ENCODE results near the gene CALHM2.
"Not testable (repeated sequence)": the region's sequence is repeated elsewhere in the genome, so short reads cannot be mapped to it uniquely, and the experiment has no call there.

CALHM2 gene

DNA sequence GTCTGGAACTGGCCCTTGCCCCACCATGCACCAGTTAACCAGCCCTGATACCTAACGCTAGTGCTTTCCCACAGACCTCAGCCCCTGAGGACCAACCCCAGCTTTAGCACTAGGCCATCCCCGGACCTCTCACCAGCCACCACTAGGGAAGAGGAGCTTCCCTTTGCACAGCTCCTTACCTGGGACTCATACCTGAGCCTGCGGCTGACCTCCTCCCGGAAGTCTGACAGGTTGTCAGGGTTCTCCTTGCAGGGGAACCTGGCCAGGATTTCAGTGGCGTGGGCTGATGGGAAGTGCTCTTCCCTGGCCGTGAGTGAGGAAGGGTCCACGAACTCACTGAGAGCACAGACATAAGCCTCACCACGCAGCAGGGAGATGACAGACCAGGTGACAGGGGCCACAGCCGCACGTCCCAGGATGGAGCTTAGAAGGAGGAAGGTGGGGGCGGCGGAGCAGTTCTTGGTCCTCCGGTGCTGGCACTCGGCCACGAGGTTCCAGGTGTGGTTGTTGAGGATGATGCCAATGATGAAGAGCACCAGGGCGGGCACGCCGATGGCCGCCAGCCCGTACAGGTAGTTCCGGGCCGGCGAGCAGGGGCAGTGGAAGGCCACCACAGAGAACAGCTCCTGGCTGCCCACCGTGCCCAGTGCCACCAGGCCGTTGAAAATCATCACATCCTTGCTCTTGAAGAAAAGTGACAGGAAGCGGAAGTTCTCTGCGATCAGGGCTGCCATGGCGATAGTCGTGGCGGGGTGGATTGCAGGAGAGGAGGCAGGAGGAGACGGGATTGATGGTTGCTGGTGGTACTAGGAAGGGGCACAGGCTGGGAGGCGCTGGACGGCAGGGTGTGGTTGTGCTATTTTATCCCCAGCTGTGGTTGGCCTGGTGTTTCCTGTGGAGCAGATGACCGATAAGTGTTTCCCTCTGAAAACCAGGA is 2.7 kb downstream of the CALHM2 start:
- no peak for DNase-seq

DNA sequence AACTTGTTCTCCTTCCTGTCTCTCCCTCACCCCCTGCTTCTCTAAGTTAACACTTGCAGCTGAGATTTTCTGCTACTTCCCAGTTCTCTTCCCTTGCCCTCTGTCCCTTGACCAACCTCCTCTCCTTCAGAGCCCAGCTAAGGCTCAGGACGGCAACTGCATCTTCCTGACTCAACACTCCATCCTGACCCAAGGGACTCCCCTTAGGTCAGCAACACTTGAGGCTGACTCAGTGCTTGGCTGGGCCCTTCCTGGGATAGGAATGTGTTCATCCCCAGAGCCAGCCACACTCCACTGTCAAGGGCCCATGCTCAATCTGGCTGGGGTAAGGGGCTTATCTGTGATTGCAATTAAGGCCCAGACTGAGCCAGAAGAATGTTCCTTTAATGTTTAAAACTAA is 3.4 kb downstream of the CALHM2 start:
- no peak for DNase-seq

DNA sequence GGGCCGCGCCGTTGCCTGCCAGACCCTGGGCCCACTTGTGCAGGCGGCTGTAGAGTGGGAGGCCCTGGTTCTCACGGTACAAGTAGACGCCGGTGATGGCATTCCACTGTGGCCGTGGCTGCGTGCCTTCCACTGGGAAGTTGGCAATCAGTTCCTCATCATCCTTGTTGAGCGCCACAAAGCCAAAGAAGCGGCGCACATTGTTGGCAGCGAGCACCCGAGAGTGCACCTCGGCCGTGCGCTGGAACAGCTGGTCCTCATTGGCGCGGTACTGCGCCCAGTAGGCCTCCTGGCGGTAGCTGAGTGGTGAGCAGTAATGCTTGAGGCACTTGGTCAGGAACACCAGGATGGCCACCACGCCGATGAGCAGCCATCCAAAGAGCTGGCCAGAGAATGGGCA is 5.0 kb downstream of the CALHM2 start:
- DNase-seq = no peak

DNA sequence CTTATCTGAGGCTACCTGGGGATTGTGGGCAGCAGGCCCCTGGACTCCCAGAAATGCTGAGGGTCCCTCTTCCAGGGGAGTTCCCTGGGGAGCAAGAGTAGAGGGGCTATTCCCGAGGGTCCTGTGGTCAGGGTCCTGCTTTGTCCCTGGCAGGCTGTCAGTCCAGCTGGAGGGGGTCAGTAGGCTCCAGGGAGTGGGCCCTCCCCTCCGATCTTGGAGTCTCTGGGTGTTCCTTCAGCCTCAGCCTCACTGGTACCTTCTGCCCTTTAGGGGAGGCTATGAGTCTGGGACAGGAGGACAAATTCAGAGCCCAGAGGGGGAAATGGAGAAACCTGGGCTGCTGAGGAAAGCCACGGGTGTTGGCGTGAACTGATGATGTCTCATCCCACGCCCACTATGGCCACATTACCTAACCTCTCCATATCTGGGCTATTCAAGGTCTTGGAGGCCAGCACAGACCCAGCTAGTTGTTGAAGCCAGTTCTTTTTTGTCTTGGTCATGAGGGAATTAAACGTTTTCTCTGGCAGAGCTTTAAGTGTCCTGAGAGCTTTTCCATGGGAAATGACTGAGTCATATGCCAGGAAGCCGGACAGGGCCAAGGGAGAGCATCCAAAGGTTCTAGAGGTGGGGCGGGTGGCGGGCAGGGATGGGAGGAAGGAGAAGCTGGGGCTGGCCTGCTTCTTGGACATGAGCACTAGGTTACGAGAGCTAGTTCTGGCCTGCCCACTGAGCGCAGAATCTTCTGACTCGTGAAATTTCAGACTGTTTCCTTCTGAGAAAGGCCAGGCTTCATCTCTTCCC is 6.2 kb downstream of the CALHM2 start:
- no peak for DNase-seq

DNA sequence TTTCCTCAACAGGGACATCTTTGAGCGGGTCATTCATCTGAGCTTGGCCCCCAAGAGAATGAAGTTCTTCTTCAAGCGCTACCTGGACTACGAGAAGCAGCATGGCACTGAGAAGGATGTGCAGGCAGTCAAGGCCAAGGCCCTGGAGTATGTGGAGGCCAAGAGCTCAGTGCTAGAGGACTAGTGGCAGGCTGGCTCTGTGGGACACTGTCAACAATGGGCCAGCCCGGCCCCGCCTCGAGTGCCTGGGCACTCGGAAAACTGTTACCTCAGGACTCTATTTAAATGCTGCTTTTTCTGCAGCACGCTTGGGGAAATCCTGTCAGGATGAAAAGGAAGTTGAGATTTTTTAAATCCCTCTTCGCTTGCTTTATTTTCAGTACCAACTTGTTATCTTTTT is 6.8 kb downstream of the CALHM2 start:
- no peak for DNase-seq

DNA sequence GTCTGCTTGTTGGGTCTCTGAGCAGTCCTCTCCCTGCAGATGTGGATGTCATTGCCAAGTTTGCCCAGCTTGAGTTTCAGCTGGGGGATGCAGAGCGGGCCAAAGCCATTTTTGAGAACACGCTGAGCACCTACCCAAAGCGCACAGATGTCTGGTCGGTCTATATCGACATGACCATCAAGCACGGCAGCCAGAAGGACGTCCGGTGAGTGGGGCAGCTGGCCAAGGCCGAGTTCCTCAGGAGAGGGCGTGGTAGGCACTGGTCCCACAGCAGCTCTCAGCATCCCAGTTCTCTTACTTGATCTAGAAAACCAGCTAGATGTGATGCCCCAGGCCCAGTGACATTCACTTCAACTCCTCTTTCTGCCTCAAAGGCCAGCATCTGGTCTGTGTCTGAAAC is 7.7 kb downstream of the CALHM2 start:
- no peak for DNase-seq

DNA sequence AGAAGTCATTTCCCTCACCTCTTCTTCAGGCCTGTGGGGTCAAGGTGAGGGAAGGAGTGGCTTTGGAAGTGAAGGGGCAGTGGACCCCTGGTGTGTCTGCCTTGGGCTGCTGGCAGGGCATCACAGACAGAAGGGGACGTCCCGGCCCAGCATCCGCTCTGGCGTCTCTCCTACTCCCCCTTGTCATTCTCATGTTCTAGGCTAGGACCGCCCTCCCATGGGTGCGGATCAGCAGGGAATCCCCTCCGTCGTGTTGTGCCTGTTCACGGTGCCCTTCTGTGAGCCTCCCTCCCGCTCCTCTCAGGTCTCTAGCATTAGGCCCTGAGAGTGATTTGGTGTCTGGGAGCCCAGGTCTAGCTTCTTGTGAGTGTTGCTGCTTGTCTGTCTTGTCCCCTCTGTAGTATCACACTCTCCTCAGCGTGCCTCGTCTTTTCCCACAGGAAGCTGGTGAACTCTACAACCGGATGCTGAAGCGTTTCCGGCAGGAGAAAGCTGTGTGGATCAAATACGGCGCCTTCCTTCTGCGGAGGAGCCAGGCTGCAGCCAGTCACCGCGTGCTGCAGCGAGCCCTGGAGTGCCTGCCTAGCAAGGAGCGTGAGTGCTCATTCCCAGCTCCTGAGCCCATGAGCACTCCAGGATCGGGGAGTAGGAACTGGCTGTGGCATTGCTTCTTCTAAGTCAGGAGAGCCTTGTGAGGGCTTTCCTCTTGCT is 8.5 kb downstream of the CALHM2 start:
- DNase-seq = no peak

DNA sequence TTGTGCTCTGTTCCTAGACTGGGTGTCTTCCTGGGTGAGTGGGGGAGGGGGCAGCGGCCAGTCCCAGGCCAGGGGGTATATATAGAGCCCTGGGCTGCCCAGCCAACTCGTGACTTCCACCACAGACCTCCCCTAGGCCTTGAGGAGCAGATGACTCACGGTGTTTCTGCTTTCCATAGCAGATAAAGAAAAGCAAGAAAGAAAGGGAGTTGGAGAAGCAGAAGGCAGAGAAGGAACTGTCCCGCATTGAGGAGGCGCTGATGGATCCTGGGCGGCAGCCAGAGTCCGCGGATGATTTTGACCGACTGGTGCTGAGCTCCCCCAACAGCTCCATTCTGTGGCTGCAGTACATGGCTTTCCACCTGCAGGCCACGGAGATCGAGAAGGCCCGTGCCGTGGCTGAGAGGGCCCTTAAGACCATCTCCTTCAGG is 10.1 kb downstream of the CALHM2 start:
- no peak for DNase-seq

DNA sequence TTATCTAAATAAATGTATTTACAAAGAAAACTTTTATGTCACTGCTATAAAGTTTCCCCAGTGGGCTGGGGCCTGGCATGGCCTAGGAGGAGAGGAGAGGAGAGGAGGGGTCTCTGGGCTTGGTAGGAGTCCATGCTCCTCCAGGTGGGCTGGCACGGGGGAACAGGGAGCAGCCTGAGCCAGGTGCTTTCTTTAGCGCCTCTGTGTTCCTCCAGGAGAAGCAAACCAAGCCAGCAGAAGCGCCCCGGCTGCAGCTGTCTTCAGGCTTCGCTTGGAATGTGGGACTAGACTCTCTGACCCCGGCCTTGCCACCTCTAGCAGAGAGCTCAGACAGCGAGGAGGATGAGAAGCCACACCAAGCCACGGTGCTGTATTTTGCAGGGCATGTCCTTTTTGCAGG is 10.6 kb downstream of the CALHM2 start:
- no peak for DNase-seq

DNA sequence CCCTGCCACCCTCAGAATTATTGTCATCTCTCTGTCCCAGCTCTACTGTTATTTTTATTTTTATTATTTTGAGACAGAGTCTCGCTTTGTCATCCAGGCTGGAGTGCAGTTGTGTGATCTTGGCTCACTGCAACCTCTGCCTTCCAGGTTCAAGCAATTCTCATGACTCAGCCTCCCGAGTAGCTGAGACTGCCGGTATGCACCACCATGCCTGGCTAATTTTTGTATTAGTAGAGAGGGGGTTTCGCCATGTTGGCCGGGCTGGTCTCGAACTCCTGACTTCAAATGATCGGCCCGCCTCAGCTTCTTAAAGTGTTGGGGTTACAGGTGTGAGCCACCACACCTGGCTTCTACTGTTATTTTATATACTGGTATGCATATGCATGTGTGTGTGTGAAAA is 11.0 kb downstream of the CALHM2 start:
- DNase-seq = no peak

DNA sequence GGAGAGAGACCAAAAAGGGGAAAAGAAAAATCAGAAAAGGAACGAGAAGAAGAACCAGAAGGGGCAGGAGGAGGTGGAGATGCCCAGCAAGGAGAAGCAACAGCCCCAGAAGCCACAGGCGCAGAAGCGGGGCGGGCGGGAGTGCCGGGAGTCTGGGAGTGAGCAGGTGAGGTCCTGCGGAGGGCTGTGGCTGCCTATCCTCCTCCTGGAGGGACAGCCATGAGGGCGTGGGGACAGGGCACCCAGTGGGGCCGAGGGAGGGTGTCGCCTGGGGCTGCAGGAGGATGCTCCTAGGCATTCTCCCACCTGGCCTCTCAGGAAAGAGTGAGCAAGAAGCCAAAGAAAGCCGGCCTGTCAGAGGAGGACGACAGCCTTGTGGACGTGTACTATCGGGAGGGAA is 11.8 kb downstream of the CALHM2 start:
- no peak for DNase-seq

DNA sequence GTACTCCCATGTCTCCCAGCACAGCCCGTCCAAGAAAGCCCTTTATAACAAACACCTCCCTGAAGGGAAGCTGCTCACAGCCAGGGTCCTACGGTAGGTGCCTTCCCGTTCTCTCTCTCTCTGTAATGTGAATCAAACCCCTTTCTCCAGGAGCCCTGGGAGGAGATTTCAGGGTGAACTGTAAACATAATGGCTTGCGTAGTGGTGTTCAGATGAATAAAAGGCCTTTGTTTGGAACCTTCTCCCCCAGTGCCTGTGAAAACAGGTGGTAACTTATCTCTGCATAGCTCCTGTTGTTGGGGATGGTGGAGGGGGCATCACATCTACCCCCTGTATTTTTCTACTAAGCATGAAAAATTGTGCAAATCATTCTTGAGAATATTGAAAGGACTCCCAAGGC is 12.4 kb downstream of the CALHM2 start:
- no peak for DNase-seq

DNA sequence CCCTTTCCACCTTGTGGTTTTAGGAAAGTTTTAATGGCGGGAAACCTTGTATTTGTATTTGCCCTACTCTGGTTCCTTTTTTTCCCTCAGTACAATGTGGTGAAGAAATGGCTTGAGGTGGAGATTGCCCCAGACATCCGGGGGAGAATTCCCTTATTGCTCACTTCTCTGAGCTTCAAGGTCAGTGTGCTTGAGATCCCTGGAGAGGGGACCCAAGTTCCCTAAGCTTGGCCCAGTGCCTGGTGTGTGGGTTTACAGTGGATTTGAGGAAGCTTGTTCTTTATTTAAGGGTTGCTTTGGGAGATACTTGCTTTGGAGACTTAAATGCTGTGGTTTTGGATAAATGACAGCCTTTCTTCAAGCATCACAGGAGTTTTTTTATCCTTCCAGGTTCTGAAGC is 18.3 kb downstream of the CALHM2 start:
- no peak for DNase-seq

DNA sequence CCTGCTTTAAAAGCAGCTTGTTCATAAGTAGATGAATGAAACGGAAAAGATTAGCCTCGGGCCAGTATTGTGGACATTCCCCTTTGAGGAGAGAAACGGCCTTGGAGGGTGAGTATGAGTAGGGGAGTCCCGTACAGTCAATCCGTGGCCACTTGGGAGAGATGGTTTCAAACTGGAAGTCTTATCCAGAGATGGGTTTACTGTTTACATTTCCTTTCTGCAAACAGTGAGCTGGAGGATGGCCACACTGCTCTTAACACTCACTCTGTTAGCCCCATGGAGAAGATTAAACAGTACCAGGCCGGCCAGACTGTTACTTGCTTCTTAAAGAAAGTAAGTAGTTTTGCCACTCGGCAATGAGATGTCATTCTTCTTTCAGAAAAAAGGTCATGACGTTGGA is 20.3 kb downstream of the CALHM2 start:
- DNase-seq = no peak

DNA sequence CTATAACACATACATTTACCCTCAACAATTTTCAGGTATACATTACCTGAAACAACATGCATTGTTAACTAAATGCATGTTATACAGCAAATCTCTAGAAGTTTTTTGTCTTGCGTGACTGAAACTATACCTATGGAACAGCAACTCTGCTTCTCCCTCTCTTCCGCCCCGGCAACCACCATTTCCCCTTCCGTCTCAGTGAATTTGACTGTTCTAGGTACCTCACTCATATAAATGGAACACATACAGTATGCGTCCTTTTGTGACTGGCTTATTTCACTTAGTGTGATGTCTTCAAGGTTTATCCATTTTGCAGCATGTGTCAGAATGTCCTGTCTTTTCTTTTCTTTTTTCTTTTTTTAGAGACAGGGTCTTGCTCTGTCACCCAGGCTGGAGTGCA is 22.5 kb downstream of the CALHM2 start:
- DNase-seq = no peak

DNA sequence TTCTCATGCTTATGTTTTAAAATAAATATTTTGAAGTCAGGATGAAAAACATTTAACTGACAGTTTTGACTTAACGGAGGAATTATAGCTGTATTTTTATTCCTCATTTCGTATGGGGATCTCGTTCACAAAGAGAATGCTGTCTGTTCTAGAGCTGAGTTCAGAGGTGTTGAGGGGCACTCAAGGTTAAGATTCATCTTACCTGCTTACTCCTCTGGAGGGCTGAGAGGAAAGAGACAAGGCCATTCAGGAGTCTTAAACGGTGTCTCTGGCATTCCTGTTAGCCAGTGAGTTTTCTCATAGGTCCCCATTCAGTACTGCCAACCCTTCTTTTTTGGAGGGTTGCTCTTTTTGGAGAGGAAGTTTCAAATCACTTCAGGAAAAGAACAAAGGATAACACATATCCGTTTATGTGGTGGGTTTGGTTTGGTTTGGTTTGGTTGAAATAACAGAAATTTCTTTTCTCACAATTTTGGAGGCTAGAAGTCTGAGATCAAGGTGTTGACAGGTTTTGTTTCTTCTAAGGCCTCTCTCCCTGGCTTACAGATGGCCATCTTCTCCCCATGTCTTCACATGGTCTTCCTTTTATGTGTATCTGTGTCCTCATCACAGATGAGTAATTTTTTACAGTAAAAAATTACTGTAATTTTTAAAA is 23.1 kb downstream of the CALHM2 start:
- no peak for DNase-seq

DNA sequence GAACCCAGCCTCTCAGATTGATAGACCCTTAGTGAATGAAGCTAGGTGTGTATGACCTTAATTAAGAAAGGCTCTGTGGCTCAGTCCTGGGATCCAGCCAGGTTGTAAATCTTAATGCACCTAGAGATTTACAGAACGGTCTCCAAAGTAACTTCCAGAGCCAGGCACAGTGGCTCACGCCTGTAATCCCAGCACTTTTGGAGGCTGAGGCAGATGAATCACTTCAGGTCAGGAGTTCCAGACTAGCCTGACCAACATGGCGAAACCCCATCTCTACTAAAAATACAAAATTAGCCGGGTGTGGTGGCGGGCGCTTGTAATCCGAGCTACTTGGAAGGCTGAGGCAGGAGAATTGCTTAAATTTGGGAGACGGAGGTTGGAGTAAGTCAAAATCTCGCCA is 24.3 kb downstream of the CALHM2 start:
- no peak for DNase-seq

DNA sequence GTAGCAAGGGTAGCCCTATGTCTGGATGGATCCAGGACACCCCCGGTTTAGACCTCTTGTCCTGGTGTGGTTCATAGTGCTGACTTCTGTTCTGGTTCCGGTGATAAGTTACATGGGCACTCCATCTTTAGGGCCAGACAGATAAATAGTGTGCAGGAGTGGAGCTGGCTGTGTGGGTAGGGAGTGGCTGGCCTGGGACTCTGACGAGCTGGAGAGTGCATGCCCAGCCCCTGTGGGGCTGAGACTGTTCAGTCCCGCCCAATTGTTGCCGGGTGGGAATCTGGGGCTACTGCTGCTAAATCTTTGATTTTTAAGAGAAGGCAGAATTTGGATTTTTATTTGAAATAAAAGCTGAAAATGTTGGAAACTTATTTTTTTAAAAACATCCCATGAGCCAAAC is 28.4 kb downstream of the CALHM2 start:
- DNase-seq = no peak

DNA sequence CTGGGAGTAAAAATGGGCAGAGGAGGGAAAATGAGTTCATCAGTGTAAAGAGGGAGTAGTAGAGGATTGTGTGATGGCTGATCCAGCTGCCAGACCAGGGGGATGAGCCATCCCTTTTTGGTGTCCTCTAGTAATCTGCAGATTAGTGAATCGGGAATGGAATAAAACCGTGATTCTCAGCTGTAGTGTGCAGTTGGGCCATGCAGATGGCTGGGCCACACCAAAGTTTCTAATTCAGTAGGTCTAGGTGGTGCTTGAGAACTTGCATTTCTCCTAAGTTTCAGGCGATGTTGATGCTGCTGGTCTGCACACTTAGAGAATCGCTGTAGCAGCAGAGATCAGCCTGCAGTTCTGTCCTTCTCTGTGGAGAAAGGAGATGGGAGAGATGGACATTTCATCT is 33.1 kb downstream of the CALHM2 start:
- no peak for DNase-seq

DNA sequence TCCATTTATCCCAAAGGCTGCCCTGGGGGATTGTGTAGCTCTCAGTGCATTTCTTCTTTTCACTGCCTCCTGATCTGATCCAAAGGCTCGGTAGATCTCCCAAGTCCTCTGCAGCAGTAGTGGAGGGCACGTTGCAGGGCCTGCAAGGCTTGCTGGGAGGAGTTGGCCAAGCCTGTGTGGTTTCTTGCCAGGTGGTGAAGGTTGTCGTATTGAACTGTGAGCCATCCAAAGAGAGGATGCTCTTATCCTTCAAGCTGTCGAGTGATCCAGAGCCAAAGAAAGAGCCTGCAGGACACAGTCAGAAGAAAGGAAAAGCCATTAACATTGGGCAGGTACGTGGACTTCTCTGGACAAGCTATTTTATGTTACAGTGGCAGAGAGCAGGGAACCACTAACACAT is 34.6 kb downstream of the CALHM2 start:
- peak in 1 of 2 experiments; percentile 39 for DNase-seq

DNA sequence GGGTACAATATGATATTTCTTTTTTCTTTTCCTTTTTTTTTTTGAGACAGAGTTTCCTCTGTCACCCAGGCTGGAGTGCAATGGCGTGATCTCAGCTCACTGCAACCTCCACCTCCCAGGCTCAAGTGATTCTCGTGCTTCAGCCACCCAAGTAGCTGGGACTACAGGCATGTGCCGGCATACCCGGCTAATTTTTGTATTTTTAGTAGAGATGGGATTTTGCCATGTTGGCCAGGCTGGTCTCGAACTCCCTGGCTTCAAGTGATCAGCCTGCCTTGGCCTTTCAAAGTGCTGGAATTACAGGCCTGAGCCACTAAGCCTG is 35.1 kb downstream of the CALHM2 start:
- DNase-seq = not testable (repeated sequence)

DNA sequence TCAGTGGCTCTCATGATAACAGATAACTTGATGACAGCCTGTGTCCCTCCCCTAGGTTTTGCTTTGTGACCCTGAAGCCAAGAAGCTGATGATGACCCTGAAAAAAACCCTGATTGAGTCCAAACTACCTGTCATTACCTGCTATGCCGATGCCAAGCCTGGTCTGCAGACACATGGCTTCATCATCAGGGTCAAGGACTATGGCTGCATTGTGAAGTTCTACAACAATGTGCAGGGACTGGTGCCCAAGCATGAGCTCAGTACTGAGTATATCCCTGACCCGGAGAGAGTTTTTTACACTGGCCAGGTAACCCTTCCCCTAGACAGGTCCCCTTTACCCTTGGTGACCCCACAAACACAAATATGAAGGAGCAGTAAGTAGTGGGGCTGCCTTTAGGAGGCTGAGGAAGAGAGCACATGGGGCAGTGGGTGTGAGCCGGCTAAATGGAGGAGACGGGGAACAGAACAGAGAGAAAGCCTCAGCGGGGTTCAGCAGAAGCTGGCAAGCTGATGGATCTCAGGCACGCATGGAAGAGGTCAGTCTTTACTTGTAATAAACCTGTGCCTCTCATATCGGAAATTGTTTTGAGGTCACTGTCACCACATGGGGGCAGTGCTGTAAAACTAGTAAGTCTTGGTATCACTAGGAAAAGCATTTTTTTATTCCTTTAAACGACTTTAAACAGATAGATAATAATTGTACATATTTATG is 35.6 kb downstream of the CALHM2 start:
- DNase-seq = peak in 1 of 2 experiments; percentile 42

Measured in cerebellar nuclear complex (tissue), 1 donor.